OCI-LY7 (cell line): ENCODE measurements around the gene PRADC1.

ENCODE experiments used
- EZH2phosphoT487 ChIP-seq: fragments of 200-600 bp; sonication (generic); IDR thresholded peaks from 2 replicates; pipeline ENCODE4 v1.6.1; 2018; ENCODE audit warnings: low read depth, borderline replicate concordance, mild to moderate bottlenecking, mixed run types, antibody characterized with exemption, low read length, moderate library complexity, mixed read lengths
- TF ChIP-seq, protein P1 (sequence below): fragments of 200-600 bp; sonication (generic); conservative IDR thresholded peaks from 2 replicates; pipeline ENCODE4 v1.5.1; 2014; ENCODE audit warnings: mild to moderate bottlenecking, antibody characterized with exemption, low read length, moderate library complexity, mixed read lengths

DNA sequence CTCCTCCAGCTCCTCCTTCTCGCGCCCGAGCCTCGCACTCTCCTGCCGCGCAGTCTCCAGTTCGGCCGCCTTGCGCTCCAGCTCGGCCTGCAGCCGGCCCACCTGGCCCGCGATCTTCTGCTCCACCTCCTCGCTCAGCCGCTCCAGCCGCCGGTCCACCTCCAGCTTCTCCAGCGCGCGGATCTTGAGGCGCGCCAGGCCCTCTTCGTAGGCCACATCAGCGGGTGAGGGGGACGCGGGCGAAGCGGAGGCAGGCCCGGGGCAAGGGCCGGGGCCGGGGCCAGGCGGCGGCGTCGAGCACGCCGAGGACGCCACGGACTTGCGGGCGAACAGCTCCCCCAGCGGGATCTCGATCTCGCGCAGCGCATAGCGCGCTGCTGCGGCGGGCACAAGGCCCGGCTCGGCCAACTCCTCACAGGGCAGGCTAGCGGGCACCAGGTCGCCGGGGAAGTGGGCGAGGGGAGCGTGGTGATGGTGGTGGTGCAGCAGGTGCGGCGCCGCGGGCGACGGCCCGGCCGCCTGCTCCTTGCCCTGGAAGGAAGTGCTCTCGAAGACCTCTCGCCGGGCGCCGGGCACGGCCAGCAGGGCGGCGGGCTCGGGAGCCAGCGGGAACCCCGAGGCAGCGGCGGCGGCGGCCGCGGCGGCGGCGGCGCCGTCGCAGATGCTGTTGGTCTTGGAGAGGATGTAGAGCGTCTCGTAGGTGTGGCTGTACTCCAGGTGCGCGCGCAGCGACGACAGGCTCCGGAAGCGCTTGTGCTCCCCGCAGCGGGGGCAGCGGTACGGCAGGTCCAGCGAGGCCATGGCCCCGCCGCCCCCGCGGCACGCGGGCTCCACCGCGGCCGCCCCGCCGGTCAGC is 36.0 kb upstream of the PRADC1 start:
- TF ChIP-seq, protein P1, sequence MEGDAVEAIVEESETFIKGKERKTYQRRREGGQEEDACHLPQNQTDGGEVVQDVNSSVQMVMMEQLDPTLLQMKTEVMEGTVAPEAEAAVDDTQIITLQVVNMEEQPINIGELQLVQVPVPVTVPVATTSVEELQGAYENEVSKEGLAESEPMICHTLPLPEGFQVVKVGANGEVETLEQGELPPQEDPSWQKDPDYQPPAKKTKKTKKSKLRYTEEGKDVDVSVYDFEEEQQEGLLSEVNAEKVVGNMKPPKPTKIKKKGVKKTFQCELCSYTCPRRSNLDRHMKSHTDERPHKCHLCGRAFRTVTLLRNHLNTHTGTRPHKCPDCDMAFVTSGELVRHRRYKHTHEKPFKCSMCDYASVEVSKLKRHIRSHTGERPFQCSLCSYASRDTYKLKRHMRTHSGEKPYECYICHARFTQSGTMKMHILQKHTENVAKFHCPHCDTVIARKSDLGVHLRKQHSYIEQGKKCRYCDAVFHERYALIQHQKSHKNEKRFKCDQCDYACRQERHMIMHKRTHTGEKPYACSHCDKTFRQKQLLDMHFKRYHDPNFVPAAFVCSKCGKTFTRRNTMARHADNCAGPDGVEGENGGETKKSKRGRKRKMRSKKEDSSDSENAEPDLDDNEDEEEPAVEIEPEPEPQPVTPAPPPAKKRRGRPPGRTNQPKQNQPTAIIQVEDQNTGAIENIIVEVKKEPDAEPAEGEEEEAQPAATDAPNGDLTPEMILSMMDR, result no peak
- no peak for TF ChIP-seq EZH2phosphoT487
